K562 (cell line): Measurements from ENCODE around the gene HDHD2. TPM values are rescaled to one million over a fixed set of nuclear protein-coding genes. Genes with fewer than 3 reads are reported as not detected.

Experiments
- ATAC-seq: fragments of 200-7000 bp; cut with Tn5 transposase; 3 replicates; pipeline ENCODE4 v1.9.1; 2020; ENCODE audit warnings: moderate library complexity
- BruUV-seq: library from RNA; stranded (reverse); fragments of 400-500 nt; replicated peaks from 2 replicates; lab custom pipeline; 2021; lab: Mats Ljungman, UMichigan
- CTCF ChIA-PET: fragments of 300-600 bp; formaldehyde crosslinking; extraction: SDS; loops from one replicate; lab custom pipeline; 2021; ENCODE audit warnings: low intra/inter-chr PET ratio; lab: Yijun Ruan, JAX
- POLR2A ChIA-PET: fragments of 300-600, 350-650 bp; sonication (Branson Sonifier 250); formaldehyde crosslinking; extraction: SDS; loops from one replicate; lab custom pipeline; 2021; ENCODE audit warnings: antibody characterized with exemption, inconsistent platforms; lab: Yijun Ruan, JAX
- DNase-seq, 4 experiments: peaks; one replicate each; pipeline versions ENCODE4 v3.0.0 to v3.0.0-alpha.2; 2011 to 2018; ENCODE audit warnings: low spot score in 3 of 4, mixed read lengths in 3 of 4; ENCODE audit errors: extremely low read depth in 1 of 4
- FAIRE-seq: peaks from 2 replicates; lab custom pipeline; 2011; peaks lifted over from hg19 to GRCh38; lab: Jason Lieb, UNC
- H2AFZ ChIP-seq: 2 replicates; pipeline ENCODE4 v1.6.0; 2011; ENCODE audit warnings: low read depth, low read length, control low read depth, inconsistent platforms
- H3K27ac ChIP-seq: fragments of 200-600 bp; 3 replicates; pipeline ENCODE4 v1.8.0; 2011; ENCODE audit warnings: low read depth, mild to moderate bottlenecking, control low read depth, inconsistent platforms, low read length, moderate library complexity, mixed read lengths; ENCODE audit errors: extremely low read depth
- H3K27me3 ChIP-seq, 2 experiments: fragments of 300-600 bp in 1 of 2; 2 replicates in 1 of 2; 3 replicates in 1 of 2; pipeline versions ENCODE4 v1.6.0 to v1.8.0; 2011; ENCODE audit warnings: inconsistent platforms in 2 of 2, low read length in 2 of 2, mild to moderate bottlenecking in 1 of 2, mixed read lengths in 1 of 2, moderate library complexity in 1 of 2; ENCODE audit not compliant: control insufficient read depth in 2 of 2, insufficient read depth in 2 of 2
- H3K36me3 ChIP-seq: fragments of 300-600 bp; 3 replicates; pipeline ENCODE4 v1.8.0; 2011; ENCODE audit warnings: mild to moderate bottlenecking, low read length, inconsistent platforms; ENCODE audit not compliant: control insufficient read depth, insufficient read depth
- H3K4me1 ChIP-seq, 2 experiments: fragments of 200-600 bp in 1 of 2; replicated peaks in 1 of 2; 2 replicates in 1 of 2; 3 replicates in 1 of 2; pipeline versions ENCODE4 v1.5.1 to v1.8.0; 2011; ENCODE audit warnings: inconsistent platforms in 2 of 2, low read length in 2 of 2, mild to moderate bottlenecking in 1 of 2, mixed read lengths in 1 of 2, moderate library complexity in 1 of 2; ENCODE audit not compliant: control insufficient read depth in 2 of 2, insufficient read depth in 2 of 2
- H3K4me2 ChIP-seq: 2 replicates; pipeline ENCODE4 v1.6.1; 2011; ENCODE audit warnings: low read length, control low read depth, inconsistent platforms, mixed read lengths; ENCODE audit not compliant: insufficient read depth
- H3K4me3 ChIP-seq: fragments of 200-600 bp; sonication (generic), shearing (Covaris generic); 2 replicates; pipeline ENCODE4 v1.5.1; 2016; ENCODE audit warnings: control low read depth, inconsistent platforms
- H3K79me2 ChIP-seq: fragments of 200-600 bp; 3 replicates; pipeline ENCODE4 v1.8.0; 2011; ENCODE audit warnings: low read length, inconsistent platforms; ENCODE audit not compliant: control insufficient read depth, insufficient read depth
- H3K9ac ChIP-seq, 2 experiments: 2 replicates each; pipeline versions ENCODE4 v1.6.0 to v1.6.1; 2011; ENCODE audit warnings: low read depth in 2 of 2, low read length in 2 of 2, control low read depth in 1 of 2, inconsistent platforms in 1 of 2, mild to moderate bottlenecking in 1 of 2, mixed read lengths in 1 of 2; ENCODE audit not compliant: insufficient read depth in 1 of 2
- H3K9me1 ChIP-seq: one replicate; pipeline ENCODE4 v1.6.0; 2011; ENCODE audit warnings: inconsistent platforms, mild to moderate bottlenecking, low read length, moderate library complexity; ENCODE audit not compliant: control insufficient read depth, insufficient read depth
- H3K9me3 ChIP-seq: replicated peaks from 2 replicates; pipeline ENCODE4 v1.5.1; 2011; ENCODE audit warnings: low read depth, low read length, inconsistent platforms; ENCODE audit not compliant: control insufficient read depth, insufficient read depth
- H4K20me1 ChIP-seq: replicated peaks from 2 replicates; pipeline ENCODE4 v1.6.1; 2011; ENCODE audit warnings: low read length, inconsistent platforms, mixed read lengths; ENCODE audit not compliant: control insufficient read depth, insufficient read depth
- EWSR1 ChIP-seq: fragments of 450-650 bp; IDR thresholded peaks from 2 replicates; pipeline ENCODE4 v1.6.1; 2018; ENCODE audit warnings: borderline replicate concordance, mild to moderate bottlenecking, low read depth, moderate library complexity; ENCODE audit not compliant: partially characterized antibody
- FOXK1 ChIP-seq: sonication (generic); formaldehyde crosslinking; IDR thresholded peaks from 2 replicates; pipeline ENCODE4 v1.8.0; 2022; ENCODE audit warnings: missing genetic modification reagents, mild to moderate bottlenecking, borderline replicate concordance
- FOXO4 ChIP-seq: fragments of 450-650 bp; formaldehyde crosslinking; IDR thresholded peaks from 2 replicates; pipeline ENCODE4 v1.4.0; 2020; ENCODE audit warnings: mild to moderate bottlenecking, moderate library complexity
- HNRNPUL1 ChIP-seq: fragments of 200-400 bp; formaldehyde crosslinking; IDR thresholded peaks from 2 replicates; pipeline ENCODE4 v1.6.1; 2017; ENCODE audit warnings: low read length
- KHSRP ChIP-seq: fragments of 450-650 bp; IDR thresholded peaks from 2 replicates; pipeline ENCODE4 v1.6.1; 2017
- LARP7 ChIP-seq: fragments of 450-650 bp; IDR thresholded peaks from 2 replicates; pipeline ENCODE4 v1.6.1; 2016
- MAZ ChIP-seq, 2 experiments: fragments of 450-650 bp in 1 of 2; sonication (generic) in 1 of 2; formaldehyde crosslinking; IDR thresholded peaks in 1 of 2; conservative IDR thresholded peaks in 1 of 2; 2 replicates each; pipeline versions ENCODE4 v1.4.0 to v1.5.0; 2020; ENCODE audit warnings: mild to moderate bottlenecking in 1 of 2, missing genetic modification reagents in 1 of 2
- NCOA2 ChIP-seq, 2 experiments: fragments of 450-650 bp; IDR thresholded peaks; 2 replicates each; pipeline ENCODE4 v1.6.1; 2018; ENCODE audit warnings: mild to moderate bottlenecking in 2 of 2, moderate library complexity in 1 of 2; ENCODE audit not compliant: partially characterized antibody in 2 of 2
- NR2C1 ChIP-seq, 2 experiments: fragments of 450-650 bp; IDR thresholded peaks; 2 replicates each; pipeline ENCODE4 v1.6.1; 2017; ENCODE audit warnings: mild to moderate bottlenecking in 2 of 2, antibody characterized with exemption in 1 of 2, inconsistent platforms in 1 of 2, missing compliant biosample characterization in 1 of 2, missing genetic modification characterization in 1 of 2
- PHF21A ChIP-seq: fragments of 450-650 bp; IDR thresholded peaks from 2 replicates; pipeline ENCODE4 v1.6.1; 2017; ENCODE audit warnings: low read depth, borderline replicate concordance
- POLR3G ChIP-seq: IDR thresholded peaks from 2 replicates; pipeline ENCODE4 v1.6.1; 2011; ENCODE audit not compliant: insufficient read length, insufficient replicate concordance; ENCODE audit errors: extremely low read depth
- PREB ChIP-seq: sonication (generic); formaldehyde crosslinking; IDR thresholded peaks from 2 replicates; pipeline ENCODE4 v1.8.1; 2023; ENCODE audit warnings: mild to moderate bottlenecking, missing genetic modification reagents
- RFX5 ChIP-seq: IDR thresholded peaks from 2 replicates; pipeline ENCODE4 v1.6.1; 2011; ENCODE audit warnings: low read depth, mild to moderate bottlenecking, improper control_type of control experiment, low read length
- TCF15 ChIP-seq: fragments of 250-450 bp; sonication (Bioruptor Pico); IDR thresholded peaks from 2 replicates; pipeline ENCODE4 v1.8.0; 2022; ENCODE audit warnings: moderate library complexity, mild to moderate bottlenecking, inconsistent platforms
- ZNF121 ChIP-seq: sonication (generic); formaldehyde crosslinking; conservative IDR thresholded peaks from 2 replicates; pipeline ENCODE4 v1.8.0; 2022; ENCODE audit warnings: missing genetic modification reagents
- ZNF174 ChIP-seq: fragments of 250-450 bp; sonication (Bioruptor Pico); IDR thresholded peaks from 2 replicates; pipeline ENCODE4 v1.4.0; 2020; ENCODE audit warnings: mild to moderate bottlenecking
- ZNF197 ChIP-seq: fragments of 200-800 bp; sonication (Bioruptor generic); IDR thresholded peaks from 2 replicates; pipeline ENCODE4 v1.6.1; 2016; ENCODE audit warnings: low read depth, missing genetic modification characterization, missing compliant biosample characterization
- ZNF274 ChIP-seq: IDR thresholded peaks from 2 replicates; pipeline ENCODE4 v1.6.1; 2011; ENCODE audit warnings: low read depth, mild to moderate bottlenecking, low read length, moderate library complexity, borderline replicate concordance
- ZNF639 ChIP-seq, 2 experiments: fragments of 200-800 bp in 1 of 2; sonication (Bioruptor generic) in 1 of 2; sonication (generic) in 1 of 2; formaldehyde crosslinking in 1 of 2; IDR thresholded peaks in 1 of 2; conservative IDR thresholded peaks in 1 of 2; 2 replicates each; pipeline versions ENCODE4 v1.5.0 to v1.6.1; 2016 to 2020; ENCODE audit warnings: missing compliant biosample characterization in 1 of 2, missing genetic modification characterization in 1 of 2, missing genetic modification reagents in 1 of 2
- ZNF785 ChIP-seq: fragments of 250-450 bp; sonication (Bioruptor Pico); IDR thresholded peaks from 2 replicates; pipeline ENCODE4 v1.4.0; 2020; ENCODE audit warnings: mild to moderate bottlenecking
- WGBS: fragments of 100-300 bp; shearing (Covaris generic); methylation state at CpG from one replicate; pipeline ENCODE4 v1.1.6; 2016; ENCODE audit warnings: low coverage, mixed read lengths; ENCODE audit not compliant: insufficient coverage; ENCODE audit errors: missing lambda C conversion rate; 5-methylcytosine and 5-hydroxymethylcytosine counted together
- in situ Hi-C: fragments of 300-500 bp; cut with MboI; formaldehyde crosslinking; loops from 4 replicates; pipeline ENCODE4 v1.15.0; 2018; ENCODE audit warnings: inconsistent platforms, mixed read lengths
- intact Hi-C: fragments of 100-400 bp; cut with micrococcal nuclease; formaldehyde crosslinking; loops from 2 replicates; pipeline ENCODE4 v1.14.2; 2022
- polyA plus RNA-seq, 8 experiments: library from polyadenylated mRNA; depleted of rRNA in 4 of 8; stranded (reverse) in 5 of 8; unstranded in 3 of 8; fragments of >200 nt; fragmentation: Nextera tagmentation in 2 of 8; fragmentation: Illumina TruSeq in 1 of 8; extraction: Ambion mirVana in 2 of 8; extraction: Trizol in 1 of 8; gene quantifications; 2 replicates each; pipeline versions ENCODE4 v1.2.1 to v1.2.3, GENCODE V29; 2011 to 2014; ENCODE audit warnings: inconsistent platforms in 1 of 8, missing spikeins in 1 of 8
- total RNA-seq, 7 experiments: library from RNA; depleted of rRNA in 6 of 7; stranded (reverse); fragments of >200 nt in 6 of 7; fragmentation: Illumina TruSeq in 2 of 7; extraction: Trizol in 2 of 7; gene quantifications; 2 replicates each; pipeline versions ENCODE4 v1.2.1 to v1.2.3, GENCODE V29; 2011 to 2021; ENCODE audit warnings: low replicate concordance in 1 of 7

Gene HDHD2
- total and polyA plus RNA-seq, 9 of the 15 experiments (the other 6 are each of a cell fraction or from before 2014, with no cell fraction given): 6.8 to 25.2 (median 21.5) TPM

- Histone ChIP-seq H3K9me3 (no peaks in the 10 kb centered on the region), H3K4me2 (no peak overlapping the region), H3K4me3 (no peak overlapping the region), H3K4me1 (no peaks in the 10 kb centered on the region), H3K79me2 (no peaks in the 10 kb centered on the region), H2AFZ (no peak overlapping the region), H4K20me1 (no peaks in the 10 kb centered on the region), H3K27me3 (no peaks in the 10 kb centered on the region), H3K9me1 (no peaks in the 10 kb centered on the region), H3K27ac (no peak overlapping the region), H3K36me3 (peaks cover 37% of the 10 kb centered on the region; the same call in 2 of the 3 replicates), H3K9ac (no peak overlapping the region)
- WGBS: 72% methylated on average over 2 of the region's 2 CpGs
- no peak for FAIRE-seq
- ATAC-seq: no peak
- intact Hi-C loops: no loop called here
- POLR2A ChIA-PET: no interaction called here
- CTCF ChIA-PET: no interaction called here
- no TSS peak for BruUV-seq
- no peak for TF ChIP-seq NCOA2 (IDR thresholded peaks at IDR 0.05; ENCODE audit: partially characterized antibody in 2 of 2)
- no peak for TF ChIP-seq MAZ (CRISPR knock-in tag; conservative IDR thresholded peaks at IDR 0.05 in 1 of 2, IDR thresholded peaks at IDR 0.05 in 1 of 2)
- TF ChIP-seq RFX5: no peak
- no peak for TF ChIP-seq LARP7
- TF ChIP-seq PREB: no peak
- TF ChIP-seq ZNF197: no peak
- TF ChIP-seq FOXK1 (CRISPR knock-in tag): no peak
- TF ChIP-seq EWSR1: no peak
- no peak for TF ChIP-seq FOXO4 (CRISPR knock-in tag)
- no peak for TF ChIP-seq HNRNPUL1
- TF ChIP-seq ZNF785 (CRISPR knock-in tag): no peak
- no peak for TF ChIP-seq ZNF274
- TF ChIP-seq PHF21A: no peak
- TF ChIP-seq ZNF121 (CRISPR knock-in tag): no peak
- TF ChIP-seq NR2C1 (IDR thresholded peaks at IDR 0.05): no peak
- TF ChIP-seq NR2C1 (tag; IDR thresholded peaks at IDR 0.05): no peak
- TF ChIP-seq TCF15: no peak
- no peak for TF ChIP-seq ZNF639 (CRISPR knock-in tag; conservative IDR thresholded peaks at IDR 0.05 in 1 of 2, IDR thresholded peaks at IDR 0.05 in 1 of 2)
- TF ChIP-seq POLR3G: no peak
- TF ChIP-seq ZNF174 (CRISPR knock-in tag): no peak
- TF ChIP-seq KHSRP: no peak
- in situ Hi-C loops: no loop called here
- no peak for DNase-seq
Measured at GRCh38 chr18:47115205-47115604, 35.1 kb downstream of the HDHD2 start.
